ENCODE measurements around the gene EFHC2.

- TF ChIP-seq POLR2A (IDR thresholded peaks at IDR 0.05) (no peak), CTCF (IDR thresholded peaks at IDR 0.05) (no peak)
Observed at GRCh38 chrX:44305921-44306320, 37.6 kb downstream of the EFHC2 start.

Data from thyroid gland (tissue), 4 donors.